ENCODE data around the gene SLC25A11.

SLC25A11 gene

DNA sequence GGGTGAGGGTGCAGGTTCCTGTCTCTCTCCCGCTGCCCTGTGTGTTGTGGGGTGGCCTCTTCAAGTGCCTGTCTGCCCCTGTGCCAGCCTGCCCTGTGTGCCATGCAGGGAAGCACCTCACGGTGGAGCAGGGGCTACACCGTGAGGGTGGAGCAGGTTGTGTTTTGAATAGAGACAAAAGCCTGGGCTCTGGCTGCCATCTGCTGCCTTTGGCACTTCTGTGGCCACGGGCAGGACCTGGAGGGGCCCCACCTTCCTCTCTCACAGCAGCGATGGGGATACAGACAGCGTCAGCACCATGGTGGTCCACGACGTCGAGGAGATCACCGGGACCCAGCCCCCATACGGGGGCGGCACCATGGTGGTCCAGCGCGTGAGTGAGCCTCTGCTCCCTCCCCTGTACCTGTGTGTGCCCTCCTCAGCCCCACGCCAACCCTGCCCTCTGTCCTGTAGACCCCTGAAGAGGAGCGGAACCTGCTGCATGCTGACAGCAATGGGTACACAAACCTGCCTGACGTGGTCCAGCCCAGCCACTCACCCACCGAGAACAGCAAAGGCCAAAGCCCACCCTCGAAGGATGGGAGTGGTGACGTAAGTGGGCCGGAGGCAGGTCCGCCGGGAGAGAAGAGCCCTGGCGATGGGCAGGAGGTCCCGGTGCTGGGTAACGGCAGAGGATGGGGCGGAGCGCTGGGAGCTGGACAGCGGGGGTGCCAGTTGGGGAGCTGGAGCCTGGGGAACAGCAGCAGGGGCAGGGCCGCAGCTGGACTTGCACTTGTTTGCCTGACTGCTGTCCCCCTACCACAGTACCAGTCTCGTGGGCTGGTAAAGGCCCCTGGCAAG is 45.9 kb downstream of the SLC25A11 start:
- no peak for DNase-seq (ENCODE audit: low read depth)

DNA sequence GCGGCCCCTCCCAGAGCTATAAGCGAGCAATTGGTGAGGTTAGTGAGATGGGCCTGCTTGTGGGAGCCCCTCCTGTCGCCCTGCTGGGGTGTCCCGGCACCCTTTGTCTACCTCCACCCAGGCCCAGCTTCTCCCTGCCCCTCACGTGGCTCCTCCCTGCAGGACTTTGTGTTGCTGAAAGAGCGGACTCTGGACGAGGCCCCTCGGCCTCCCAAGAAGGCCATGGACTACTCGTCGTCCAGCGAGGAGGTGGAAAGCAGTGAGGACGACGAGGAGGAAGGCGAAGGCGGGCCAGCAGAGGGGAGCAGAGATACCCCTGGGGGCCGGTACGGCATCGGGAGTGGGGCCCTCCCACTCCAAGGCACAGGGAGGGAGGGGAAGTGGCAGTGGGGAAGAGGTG is 46.6 kb downstream of the SLC25A11 start:
- DNase-seq (ENCODE audit: low read depth) = no peak

DNA sequence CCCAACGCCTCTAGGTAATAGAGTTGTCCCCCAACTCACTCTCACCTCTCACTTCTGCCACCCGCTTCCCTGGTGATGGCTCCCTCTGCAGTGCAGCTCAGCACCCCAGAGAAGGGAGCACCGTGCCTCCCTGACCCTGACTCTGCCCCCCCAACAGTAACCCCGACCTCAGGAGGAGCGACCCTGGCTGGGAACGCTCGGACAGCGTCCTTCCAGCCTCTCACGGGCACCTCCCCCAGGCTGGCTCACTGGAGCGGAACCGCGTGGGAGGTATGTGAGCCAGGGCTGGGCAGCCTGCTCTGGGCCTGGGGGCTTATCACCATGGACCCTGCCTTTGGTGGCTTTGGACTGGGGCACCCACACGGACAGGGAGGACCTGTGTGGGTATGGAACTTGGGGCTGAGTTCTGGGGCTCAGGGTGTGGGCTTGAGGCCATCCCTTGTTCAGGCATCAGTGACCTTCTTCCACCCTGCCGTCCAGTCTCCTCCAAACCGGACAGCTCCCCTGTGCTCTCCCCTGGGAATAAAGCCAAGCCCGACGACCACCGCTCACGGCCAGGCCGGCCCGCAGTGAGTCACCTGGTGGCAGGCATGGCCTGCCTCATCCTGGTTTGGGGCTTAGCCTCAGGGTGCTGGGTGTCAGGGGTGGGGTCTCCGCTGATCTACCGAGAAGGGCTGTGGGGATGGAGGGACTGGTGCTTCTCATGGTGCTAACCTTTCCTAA is 47.2 kb downstream of the SLC25A11 start:
- no peak for DNase-seq (ENCODE audit: low read depth)

DNA sequence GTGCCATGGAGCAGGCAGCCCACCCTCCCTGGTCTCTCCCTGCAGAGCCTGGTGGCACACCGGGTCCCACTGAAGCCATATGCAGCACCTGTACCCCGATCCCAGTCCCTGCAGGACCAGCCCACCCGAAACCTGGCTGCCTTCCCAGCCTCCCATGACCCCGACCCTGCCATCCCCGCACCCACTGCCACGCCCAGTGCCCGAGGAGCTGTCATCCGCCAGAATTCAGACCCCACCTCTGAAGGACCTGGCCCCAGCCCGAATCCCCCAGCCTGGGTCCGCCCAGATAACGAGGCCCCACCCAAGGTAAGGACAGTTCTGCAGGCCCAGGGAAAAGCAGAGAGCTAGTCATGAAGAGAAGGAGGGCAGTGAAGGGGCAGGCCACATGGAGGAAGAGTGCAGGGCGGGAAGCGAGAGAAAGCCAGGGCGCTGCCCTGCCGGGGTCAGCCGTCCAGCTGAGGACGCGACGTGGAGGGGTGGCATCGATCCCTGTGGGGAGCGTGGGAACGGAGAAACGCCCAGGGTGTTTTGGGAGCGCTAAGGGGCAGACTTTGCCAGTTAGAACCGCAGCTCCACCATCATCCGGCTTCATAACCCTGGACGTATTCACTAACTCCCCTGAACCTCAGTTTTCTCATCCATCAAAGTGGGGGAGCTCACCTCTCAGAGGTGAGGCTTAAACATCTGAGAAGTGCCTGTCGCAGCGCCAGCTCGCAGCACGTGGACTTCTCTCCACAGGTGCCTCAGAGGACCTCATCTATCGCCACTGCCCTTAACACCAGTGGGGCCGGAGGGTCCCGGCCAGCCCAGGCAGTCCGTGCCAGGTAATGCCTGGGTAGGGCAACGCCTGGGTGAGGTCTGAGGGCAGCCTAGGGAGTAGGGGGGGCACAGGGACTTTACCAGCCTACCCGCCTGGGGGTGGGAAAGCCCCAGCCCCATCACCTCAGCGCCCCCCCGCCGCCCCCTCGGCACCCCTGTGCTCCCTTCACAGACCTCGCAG is 48.1 kb downstream of the SLC25A11 start:
- DNase-seq (ENCODE audit: low read depth) = no peak

DNA sequence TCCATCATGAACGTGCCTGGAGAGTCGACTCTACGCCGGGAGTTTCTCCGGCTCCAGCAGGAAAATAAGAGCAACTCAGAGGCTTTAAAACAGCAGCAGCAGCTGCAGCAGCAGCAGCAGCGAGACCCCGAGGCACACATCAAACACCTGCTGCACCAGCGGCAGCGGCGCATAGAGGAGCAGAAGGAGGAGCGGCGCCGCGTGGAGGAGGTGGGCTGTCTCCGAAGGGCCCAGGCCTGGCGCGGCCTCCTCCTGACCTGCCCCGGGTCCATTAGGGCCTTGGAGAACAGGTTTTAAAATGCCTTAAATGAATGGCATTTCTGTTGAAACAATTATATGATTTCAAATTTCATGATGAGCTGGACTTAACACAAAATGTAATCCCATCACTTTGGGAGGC is 52.3 kb downstream of the SLC25A11 start:
- no peak for DNase-seq (ENCODE audit: low read depth)

Measured in activated T-cell treated with anti-CD3 and anti-CD28 coated beads for 48 hours (primary cell).